GM12878 (cell line): ENCODE data around the gene TARP.
"Not testable (repeated sequence)": the region's sequence is repeated elsewhere in the genome, so short reads cannot be mapped to it uniquely, and the experiment has no call there.

Experiments
- ATAC-seq: fragments of 200-7000 bp; cut with Tn5 transposase; 3 replicates; pipeline ENCODE4 v1.9.1; 2020; ENCODE audit warnings: mild to moderate bottlenecking, moderate library complexity
- BruUV-seq: library from RNA; stranded (reverse); fragments of 400-500 nt; replicated peaks from 2 replicates; lab custom pipeline; 2021; lab: Mats Ljungman, UMichigan
- CTCF ChIA-PET: fragments of 300-600 bp; sonication (Branson Sonifier 250); formaldehyde crosslinking; extraction: SDS; loops from one replicate; lab custom pipeline; 2021; ENCODE audit warnings: inconsistent platforms; lab: Yijun Ruan, JAX
- POLR2A ChIA-PET: fragments of 350-600 bp; formaldehyde crosslinking; extraction: SDS; loops from one replicate; lab custom pipeline; 2021; ENCODE audit warnings: inconsistent platforms; lab: Charles Lee
- RAD21 ChIA-PET: fragments of 300-600 bp; sonication (Branson Sonifier 250); formaldehyde crosslinking; loops from one replicate; lab custom pipeline; 2023; ENCODE audit warnings: antibody characterized with exemption; ENCODE audit not compliant: unreplicated experiment; lab: Charles Lee
- SMC1A ChIA-PET: fragments of 300-600 bp; sonication (Branson Sonifier 250); formaldehyde crosslinking; loops from one replicate; lab custom pipeline; 2023; ENCODE audit not compliant: unreplicated experiment, uncharacterized antibody; lab: Charles Lee
- DNase-seq: peaks from one replicate; pipeline ENCODE4 v3.0.0-alpha.2; 2011; ENCODE audit warnings: low read depth, low spot score
- FAIRE-seq: peaks from 3 replicates; lab custom pipeline; 2011; peaks lifted over from hg19 to GRCh38; lab: Jason Lieb, UNC
- H2AFZ ChIP-seq: 2 replicates; pipeline ENCODE4 v1.6.0; 2011; ENCODE audit warnings: low read depth, low read length, control low read depth; ENCODE audit not compliant: control insufficient read depth
- H3K27ac ChIP-seq: 2 replicates; pipeline ENCODE4 v1.5.1; 2011; ENCODE audit warnings: control low read depth; ENCODE audit not compliant: control insufficient read depth, insufficient read depth
- H3K27me3 ChIP-seq, 2 experiments: replicated peaks in 1 of 2; 2 replicates each; pipeline versions ENCODE4 v1.6.0 to v1.6.1; 2011; ENCODE audit warnings: low read length in 1 of 2; ENCODE audit not compliant: control insufficient read depth in 2 of 2, insufficient read depth in 2 of 2
- H3K36me3 ChIP-seq, 2 experiments: 2 replicates each; pipeline ENCODE4 v1.5.1; 2011; ENCODE audit warnings: low read length in 1 of 2; ENCODE audit not compliant: control insufficient read depth in 2 of 2, insufficient read depth in 2 of 2
- H3K4me1 ChIP-seq: 2 replicates; pipeline ENCODE4 v1.6.1; 2011; ENCODE audit warnings: mild to moderate bottlenecking, low read length, moderate library complexity, mixed read lengths; ENCODE audit not compliant: control insufficient read depth, insufficient read depth
- H3K4me2 ChIP-seq: 2 replicates; pipeline ENCODE4 v1.6.0; 2011; ENCODE audit warnings: control low read depth; ENCODE audit not compliant: control insufficient read depth, insufficient read depth
- H3K4me3 ChIP-seq: fragments of 200-600 bp; sonication (generic); 2 replicates; pipeline ENCODE4 v1.5.1; 2016
- H3K79me2 ChIP-seq: 2 replicates; pipeline ENCODE4 v1.6.0; 2011; ENCODE audit warnings: low read length; ENCODE audit not compliant: control insufficient read depth, insufficient read depth
- H3K9ac ChIP-seq: 2 replicates; pipeline ENCODE4 v1.8.0; 2011; ENCODE audit warnings: low read length, control low read depth, mixed read lengths; ENCODE audit not compliant: control insufficient read depth, insufficient read depth
- H3K9me3 ChIP-seq: replicated peaks from 3 replicates; pipeline ENCODE4 v1.5.1; 2011; ENCODE audit warnings: mild to moderate bottlenecking, low read length; ENCODE audit not compliant: control insufficient read depth, insufficient read depth
- H4K20me1 ChIP-seq: 2 replicates; pipeline ENCODE4 v1.6.0; 2011; ENCODE audit not compliant: control insufficient read depth, insufficient read depth
- ATF7 ChIP-seq: fragments of 450-650 bp; IDR thresholded peaks from 2 replicates; pipeline ENCODE4 v1.6.1; 2016; ENCODE audit warnings: low read depth, mild to moderate bottlenecking
- ZNF622 ChIP-seq: fragments of 450-650 bp; IDR thresholded peaks from 2 replicates; pipeline ENCODE4 v1.6.1; 2017; ENCODE audit warnings: mild to moderate bottlenecking, inconsistent platforms
- WGBS: methylation state at CpG from one replicate; pipeline ENCODE4 v1.1.6; 2016; ENCODE audit warnings: low lambda C conversion rate; ENCODE audit not compliant: insufficient replicate concordance, insufficient coverage; ENCODE audit errors: missing lambda C conversion rate; 5-methylcytosine and 5-hydroxymethylcytosine counted together
- in situ Hi-C: fragments of 300-500 bp; cut with MboI; formaldehyde crosslinking; loops from 9 replicates; pipeline ENCODE4 v1.14.3; 2018; ENCODE audit warnings: mixed read lengths
- intact Hi-C: fragments of 100-400 bp; cut with micrococcal nuclease; formaldehyde crosslinking; loops from one replicate; pipeline ENCODE4 v1.14.2; 2022; ENCODE audit not compliant: unreplicated experiment

TARP gene

GRCh38 chr7:38274486-38274885 is 1.1 kb upstream of the TARP start (continued):
- TF ChIP-seq ZNF622, result no peak
- TF ChIP-seq, all 136 proteins: peak for 0

- H3K4me2 ChIP-seq, H3K27me3 ChIP-seq, H3K9me3 ChIP-seq, FAIRE-seq, H3K4me3 ChIP-seq, BruUV-seq, intact Hi-C loops, RAD21 ChIA-PET, H4K20me1 ChIP-seq, H3K36me3 ChIP-seq, POLR2A ChIA-PET, H3K4me1 ChIP-seq, in situ Hi-C loops, H3K79me2 ChIP-seq, H3K9ac ChIP-seq, DNase-seq, H3K27ac ChIP-seq: not testable (repeated sequence)
- ATAC-seq, result peak; percentile 31; the same call in 2 of the 3 replicates
- ChIA-PET CTCF (interaction anchor here (1.1 kb wide), 1 partner anchor 66 kb away, joined by 4 read pairs; no protein-coding TSS in a partner anchor), SMC1A (interaction anchor here (1.1 kb wide), 1 partner anchor 48 kb away, joined by 3 read pairs; no protein-coding TSS in a partner anchor)
- WGBS, result 5% methylated on average over 1 of the region's 2 CpGs
- H2AFZ ChIP-seq, result 0 out of 2 replicates have a peak overlapping the region, but pooled peaks have one; percentile 7
Measured at GRCh38 chr7:38270405-38270804, 3.0 kb downstream of the TARP start.

- SMC1A ChIA-PET, DNase-seq, in situ Hi-C loops, H3K27ac ChIP-seq, CTCF ChIA-PET, H4K20me1 ChIP-seq, H3K4me3 ChIP-seq, H3K27me3 ChIP-seq, H3K4me2 ChIP-seq, H3K36me3 ChIP-seq, ATAC-seq, RAD21 ChIA-PET, H2AFZ ChIP-seq, H3K79me2 ChIP-seq, H3K9ac ChIP-seq, POLR2A ChIA-PET, BruUV-seq, FAIRE-seq, H3K4me1 ChIP-seq, H3K9me3 ChIP-seq, intact Hi-C loops: not testable (repeated sequence)
- TF ChIP-seq ATF7, result peak; percentile 55; the same call in 1 of the 2 replicates
- WGBS, result 25% methylated on average over 4 of the region's 4 CpGs
Measured at GRCh38 chr7:38269704-38270346, 3.6 kb downstream of the TARP start.
